Mesenteric fat pad (tissue), 1 donor: ENCODE data around the gene SHISAL1. TPM values are rescaled to one million over a fixed set of nuclear protein-coding genes. Genes with fewer than 3 reads are reported as not detected.

Experiments used
- DNase-seq: peaks from one replicate; pipeline ENCODE4 v3.0.0-alpha.2; 2020; ENCODE audit warnings: low spot score
- total RNA-seq: library from RNA; stranded (reverse); fragmentation: NEBNext Ultra II Directional; extraction: Animal tissue kit (Norgen Biotek cat#: 25700); gene quantifications from one replicate; pipeline ENCODE4 v1.2.1, GENCODE V29; 2021
- donor health status: DM: yes; HTN: yes; CAD: no.

SHISAL1 gene
- total RNA-seq, 1 donor from 2014 or later = 3.3 TPM

- no peak for DNase-seq
Measured at GRCh38 chr22:44266796-44267760, 45.7 kb downstream of the SHISAL1 start.

GRCh38 chr22:44263547-44263946 lies 49.2 kb downstream of the SHISAL1 start:
- DNase-seq = peak; percentile 62

- peak; percentile 84 for DNase-seq
Measured at GRCh38 chr22:44261861-44262595, 50.7 kb downstream of the SHISAL1 start.

- DNase-seq = no peak
Measured at GRCh38 chr22:44261164-44261860, 51.4 kb downstream of the SHISAL1 start.

- DNase-seq = peak; percentile 80
Measured at GRCh38 chr22:44260216-44261035, 52.3 kb downstream of the SHISAL1 start.

GRCh38 chr22:44259366-44260215 lies 53.2 kb downstream of the SHISAL1 start:
- peak; percentile 45 for DNase-seq

GRCh38 chr22:44256556-44257485 lies 55.9 kb downstream of the SHISAL1 start:
- DNase-seq = peak; percentile 35

GRCh38 chr22:44256085-44256484 lies 56.7 kb downstream of the SHISAL1 start:
- DNase-seq = peak; percentile 30

GRCh38 chr22:44254811-44255210 lies 57.9 kb downstream of the SHISAL1 start:
- DNase-seq = peak; percentile 45

- DNase-seq = peak; percentile 73
Measured at GRCh38 chr22:44249376-44250147, 63.2 kb downstream of the SHISAL1 start.

GRCh38 chr22:44248926-44249325 lies 63.8 kb downstream of the SHISAL1 start:
- DNase-seq = peak; percentile 76

- peak; percentile 49 for DNase-seq
Measured at GRCh38 chr22:44247923-44248892, 64.5 kb downstream of the SHISAL1 start.

GRCh38 chr22:44247346-44247745 lies 65.4 kb downstream of the SHISAL1 start:
- DNase-seq = peak; percentile 72

- DNase-seq = peak; percentile 41
Measured at GRCh38 chr22:44246615-44247326, 66.0 kb downstream of the SHISAL1 start.

GRCh38 chr22:44245867-44246266 lies 66.9 kb downstream of the SHISAL1 start:
- DNase-seq = peak; percentile 80

GRCh38 chr22:44245438-44245837 lies 67.3 kb downstream of the SHISAL1 start:
- peak; percentile 86 for DNase-seq
